Duodenal mucosa (tissue), 2 donors: ENCODE results near the gene SORD.

Experiments used
- H3K27ac ChIP-seq: one replicate; pipeline ENCODE4 v1.7.0; 2013; ENCODE audit warnings: low read depth, low read length
- H3K27me3 ChIP-seq, 2 donors: one replicate each; pipeline ENCODE4 v1.7.0; 2013; ENCODE audit warnings: low read length in 2 of 2, control low read depth in 1 of 2; ENCODE audit not compliant: insufficient read depth in 2 of 2, control insufficient read depth in 1 of 2
- H3K36me3 ChIP-seq, 2 donors: one replicate each; pipeline ENCODE4 v1.7.0; 2013; ENCODE audit warnings: low read length in 2 of 2, control low read depth in 1 of 2; ENCODE audit not compliant: insufficient read depth in 2 of 2, control insufficient read depth in 1 of 2
- H3K4me1 ChIP-seq, 2 donors: one replicate each; pipeline ENCODE4 v1.7.0; 2013; ENCODE audit warnings: low read length in 2 of 2, control low read depth in 1 of 2; ENCODE audit not compliant: insufficient read depth in 2 of 2, control insufficient read depth in 1 of 2
- H3K4me3 ChIP-seq, 2 donors: one replicate each; pipeline ENCODE4 v1.7.0; 2013; ENCODE audit warnings: low read length in 2 of 2, low read depth in 1 of 2
- H3K9ac ChIP-seq, 2 donors: one replicate each; pipeline ENCODE4 v1.7.0; 2013; ENCODE audit warnings: low read length in 2 of 2, low read depth in 1 of 2
- H3K9me3 ChIP-seq, 2 donors: one replicate each; pipeline ENCODE4 v1.7.0; 2013; ENCODE audit warnings: low read length in 2 of 2, control low read depth in 1 of 2; ENCODE audit not compliant: control insufficient read depth in 1 of 2

Gene SORD

DNA sequence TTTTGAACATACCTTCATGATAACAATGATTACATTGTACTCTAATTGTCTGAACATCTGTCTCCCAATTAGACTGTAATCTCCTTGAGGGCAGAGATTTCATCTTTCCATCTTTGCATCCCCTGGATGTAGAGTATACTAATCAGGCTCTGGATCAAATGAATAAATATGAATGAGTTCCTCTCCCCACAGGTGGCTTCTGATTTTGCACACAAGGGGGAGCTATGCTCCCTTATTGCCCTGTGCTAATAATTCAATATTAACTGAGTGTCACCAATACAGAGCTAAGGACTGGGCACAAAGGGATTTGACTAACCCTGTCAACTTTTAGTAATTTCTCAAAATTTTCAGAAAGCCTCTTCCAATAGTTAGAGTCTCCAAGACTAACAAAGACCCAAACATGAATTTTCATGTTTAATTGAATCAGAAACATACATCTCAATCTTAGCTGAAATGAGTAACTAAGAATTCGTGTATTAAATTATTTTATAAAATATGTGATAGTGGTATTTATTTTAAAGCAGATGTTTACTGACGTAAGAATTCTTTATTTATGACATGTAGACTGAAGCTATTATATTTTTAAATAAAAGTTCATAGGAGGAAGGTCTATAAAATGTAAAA lies 103.7 kb downstream of the SORD start:
- Histone ChIP-seq H3K36me3 (no peaks in the 10 kb centered on the region), H3K27me3 (peaks cover 24 to 40% of the 10 kb centered on the region in 2 donors), H3K9me3 (no peaks in the 10 kb centered on the region), H3K4me3 (no peak overlapping the region), H3K9ac (no peak overlapping the region), H3K27ac (no peak overlapping the region), H3K4me1 (peaks cover 0 to 4% of the 10 kb centered on the region in 2 donors)
